HepG2 (cell line): Measurements from ENCODE around the gene UBE2Q1. TPM values are rescaled to one million over a fixed set of nuclear protein-coding genes. Genes with fewer than 3 reads are reported as not detected.

ENCODE experiments used
- ATAC-seq: fragments of 200-7000 bp; cut with Tn5 transposase; 3 replicates; pipeline ENCODE4 v1.9.1; 2020; ENCODE audit warnings: mild to moderate bottlenecking, moderate library complexity
- BruUV-seq: library from RNA; stranded (reverse); fragments of 400-500 nt; replicated peaks from 2 replicates; lab custom pipeline; 2021; lab: Mats Ljungman, UMichigan
- CTCF ChIA-PET: fragments of 300-600 bp; formaldehyde crosslinking; extraction: SDS; loops from one replicate; lab custom pipeline; 2021; ENCODE audit warnings: low total read pairs, inconsistent platforms, low intra/inter-chr PET ratio; lab: Yijun Ruan, JAX
- POLR2A ChIA-PET: fragments of 350-600 bp; sonication (Branson Sonifier 250); formaldehyde crosslinking; loops from one replicate; lab custom pipeline; 2020; ENCODE audit warnings: antibody characterized with exemption, inconsistent platforms; lab: Yijun Ruan, JAX
- DNase-seq: peaks from one replicate; pipeline ENCODE4 v3.0.0-alpha.2; 2015; ENCODE audit warnings: low spot score
- FAIRE-seq: peaks from 3 replicates; lab custom pipeline; 2011; peaks lifted over from hg19 to GRCh38; lab: Jason Lieb, UNC
- H2AFZ ChIP-seq: one replicate; pipeline ENCODE4 v1.6.1; 2011; ENCODE audit warnings: low read length, inconsistent platforms
- H3K27ac ChIP-seq: fragments of 300-600 bp; 3 replicates; pipeline ENCODE4 v1.8.0; 2011; ENCODE audit warnings: mixed run types, mild to moderate bottlenecking, mixed read lengths, low read length, inconsistent platforms; ENCODE audit not compliant: insufficient read depth; ENCODE audit errors: extremely low read length
- H3K27me3 ChIP-seq, 2 experiments: fragments of 200-600 bp in 1 of 2; 2 replicates in 1 of 2; 3 replicates in 1 of 2; pipeline versions ENCODE4 v1.6.0 to v1.8.0; 2011; ENCODE audit warnings: low read length in 2 of 2, mild to moderate bottlenecking in 2 of 2, moderate library complexity in 2 of 2, inconsistent platforms in 1 of 2; ENCODE audit not compliant: insufficient read depth in 2 of 2, control insufficient read depth in 1 of 2
- H3K36me3 ChIP-seq, 2 experiments: fragments of 200-600 bp in 1 of 2; replicated peaks in 1 of 2; 2 replicates in 1 of 2; 3 replicates in 1 of 2; pipeline versions ENCODE4 v1.5.1 to v1.8.0; 2011; ENCODE audit warnings: low read length in 2 of 2, inconsistent platforms in 1 of 2; ENCODE audit not compliant: insufficient read depth in 2 of 2, control insufficient read depth in 1 of 2
- H3K4me1 ChIP-seq: 2 replicates; pipeline ENCODE4 v1.5.1; 2012; ENCODE audit warnings: low read length, inconsistent platforms; ENCODE audit not compliant: insufficient read depth
- H3K4me2 ChIP-seq: 2 replicates; pipeline ENCODE4 v1.6.0; 2011; ENCODE audit warnings: low read depth, low read length, inconsistent platforms
- H3K4me3 ChIP-seq, 3 experiments: fragments of 200-600 bp in 1 of 3; sonication (generic), shearing (Covaris generic) in 1 of 3; replicated peaks in 1 of 3; 2 replicates each; pipeline ENCODE4 v1.5.1; 2011 to 2016; ENCODE audit warnings: low read length in 3 of 3, inconsistent platforms in 2 of 3, low read depth in 2 of 3, mild to moderate bottlenecking in 2 of 3, control low read depth in 1 of 3, mixed read lengths in 1 of 3; ENCODE audit not compliant: insufficient read depth in 1 of 3
- H3K79me2 ChIP-seq: one replicate; pipeline ENCODE4 v1.6.1; 2011; ENCODE audit warnings: low read length, inconsistent platforms; ENCODE audit not compliant: insufficient read depth
- H3K9ac ChIP-seq: 2 replicates; pipeline ENCODE4 v1.6.0; 2011; ENCODE audit warnings: mild to moderate bottlenecking, low read depth, low read length, inconsistent platforms; ENCODE audit not compliant: insufficient read depth
- H3K9me3 ChIP-seq: 2 replicates; pipeline ENCODE4 v1.5.1; 2012; ENCODE audit warnings: mild to moderate bottlenecking, low read length
- H4K20me1 ChIP-seq: 2 replicates; pipeline ENCODE4 v1.6.0; 2011; ENCODE audit warnings: inconsistent platforms, mild to moderate bottlenecking, low read length, moderate library complexity; ENCODE audit not compliant: insufficient read depth
- FOSL2 ChIP-seq: sonication (generic); formaldehyde crosslinking; IDR thresholded peaks from 2 replicates; pipeline ENCODE4 v1.4.0; 2020; ENCODE audit warnings: missing genetic modification reagents
- FOXK1 ChIP-seq: sonication (generic); formaldehyde crosslinking; IDR thresholded peaks from 2 replicates; pipeline ENCODE4 v1.4.0; 2020; ENCODE audit warnings: low read depth, missing genetic modification reagents, borderline replicate concordance
- KDM2A ChIP-seq: sonication (generic); formaldehyde crosslinking; IDR thresholded peaks from 2 replicates; pipeline ENCODE4 v1.4.0; 2020; ENCODE audit warnings: low read depth, missing genetic modification reagents, borderline replicate concordance
- RAD21 ChIP-seq: fragments of 450-650 bp; formaldehyde crosslinking; IDR thresholded peaks from 2 replicates; pipeline ENCODE4 v1.5.0; 2020; ENCODE audit warnings: mild to moderate bottlenecking
- SMC3 ChIP-seq: IDR thresholded peaks from 2 replicates; pipeline ENCODE4 v1.6.1; 2011; ENCODE audit warnings: low read length, improper control_type of control experiment
- SNAI1 ChIP-seq: sonication (generic); formaldehyde crosslinking; IDR thresholded peaks from 2 replicates; pipeline ENCODE4 v1.5.0; 2020; ENCODE audit warnings: mild to moderate bottlenecking, missing genetic modification reagents, borderline replicate concordance
- STAG1 ChIP-seq: sonication (generic); formaldehyde crosslinking; IDR thresholded peaks from 2 replicates; pipeline ENCODE4 v1.4.0; 2020; ENCODE audit warnings: missing genetic modification reagents
- XRCC5 ChIP-seq: fragments of 200-400 bp; formaldehyde crosslinking; optimal IDR thresholded peaks from 2 replicates; pipeline ENCODE3; 2017; ENCODE audit warnings: mild to moderate bottlenecking, low read length
- ZNF160 ChIP-seq: sonication (generic); formaldehyde crosslinking; IDR thresholded peaks from 2 replicates; pipeline ENCODE4 v1.8.0; 2022; ENCODE audit warnings: mild to moderate bottlenecking, inconsistent platforms, missing genetic modification reagents
- ZNF549 ChIP-seq: sonication (generic); formaldehyde crosslinking; IDR thresholded peaks from 2 replicates; pipeline ENCODE4 v1.5.0; 2020; ENCODE audit warnings: missing genetic modification reagents
- WGBS: methylation state at CpG from one replicate; pipeline ENCODE4 v1.1.6; 2017; ENCODE audit warnings: low lambda C conversion rate; 5-methylcytosine and 5-hydroxymethylcytosine counted together
- in situ Hi-C: cut with HindIII; loops from 2 replicates; pipeline ENCODE4 v1.10.0; 2017; ENCODE audit warnings: low pct_unique_long_range_greater_than_20kb; ENCODE audit not compliant: extremely low pct_ligation_motif_present
- intact Hi-C: fragments of 100-400 bp; cut with micrococcal nuclease; formaldehyde crosslinking; loops from one replicate; pipeline ENCODE4 v1.10.0; 2022; ENCODE audit not compliant: unreplicated experiment
- polyA plus RNA-seq, 8 experiments: library from polyadenylated mRNA; depleted of rRNA in 3 of 8; stranded (reverse) in 7 of 8; unstranded in 1 of 8; fragments of >200 nt; fragmentation: Illumina TruSeq in 4 of 8; extraction: Trizol in 4 of 8; gene quantifications; 2 replicates each; pipeline versions ENCODE4 v1.2.1 to v1.2.3, GENCODE V29; 2011 to 2016; ENCODE audit warnings: low read depth in 4 of 8, missing spikeins in 1 of 8, mixed read lengths in 1 of 8; ENCODE audit not compliant: insufficient read depth in 1 of 8
- total RNA-seq, 5 experiments: library from RNA; depleted of rRNA; stranded (reverse); fragments of >200 nt; fragmentation: Illumina TruSeq; extraction: Trizol; gene quantifications; 2 replicates each; pipeline ENCODE4 v1.2.3, GENCODE V29; 2016; ENCODE audit warnings: low read depth in 1 of 5
- TF ChIP-seq, protein P1 (sequence below): sonication (generic); formaldehyde crosslinking; IDR thresholded peaks from 2 replicates; pipeline ENCODE4 v1.8.1; 2022; ENCODE audit warnings: low read depth, mild to moderate bottlenecking, missing genetic modification reagents
- TF ChIP-seq, protein P2 (sequence below): sonication (generic); formaldehyde crosslinking; IDR thresholded peaks from 2 replicates; pipeline ENCODE4 v1.5.1; 2020; ENCODE audit warnings: missing genetic modification reagents, mild to moderate bottlenecking, borderline replicate concordance
- TF ChIP-seq, protein P3 (sequence below): sonication (generic); formaldehyde crosslinking; IDR thresholded peaks from 2 replicates; pipeline ENCODE4 v1.5.0; 2020; ENCODE audit warnings: mild to moderate bottlenecking, missing genetic modification reagents
- TF ChIP-seq, protein P4 (sequence below): sonication (generic); formaldehyde crosslinking; IDR thresholded peaks from 2 replicates; pipeline ENCODE4 v1.5.0; 2020; ENCODE audit warnings: mild to moderate bottlenecking, missing genetic modification reagents, moderate library complexity

The UBE2Q1 gene
- total and polyA plus RNA-seq, 2 of the 13 experiments (the other 11 are each of a cell fraction or from before 2014, with no cell fraction given): 11.7 to 41.7 TPM

DNA sequence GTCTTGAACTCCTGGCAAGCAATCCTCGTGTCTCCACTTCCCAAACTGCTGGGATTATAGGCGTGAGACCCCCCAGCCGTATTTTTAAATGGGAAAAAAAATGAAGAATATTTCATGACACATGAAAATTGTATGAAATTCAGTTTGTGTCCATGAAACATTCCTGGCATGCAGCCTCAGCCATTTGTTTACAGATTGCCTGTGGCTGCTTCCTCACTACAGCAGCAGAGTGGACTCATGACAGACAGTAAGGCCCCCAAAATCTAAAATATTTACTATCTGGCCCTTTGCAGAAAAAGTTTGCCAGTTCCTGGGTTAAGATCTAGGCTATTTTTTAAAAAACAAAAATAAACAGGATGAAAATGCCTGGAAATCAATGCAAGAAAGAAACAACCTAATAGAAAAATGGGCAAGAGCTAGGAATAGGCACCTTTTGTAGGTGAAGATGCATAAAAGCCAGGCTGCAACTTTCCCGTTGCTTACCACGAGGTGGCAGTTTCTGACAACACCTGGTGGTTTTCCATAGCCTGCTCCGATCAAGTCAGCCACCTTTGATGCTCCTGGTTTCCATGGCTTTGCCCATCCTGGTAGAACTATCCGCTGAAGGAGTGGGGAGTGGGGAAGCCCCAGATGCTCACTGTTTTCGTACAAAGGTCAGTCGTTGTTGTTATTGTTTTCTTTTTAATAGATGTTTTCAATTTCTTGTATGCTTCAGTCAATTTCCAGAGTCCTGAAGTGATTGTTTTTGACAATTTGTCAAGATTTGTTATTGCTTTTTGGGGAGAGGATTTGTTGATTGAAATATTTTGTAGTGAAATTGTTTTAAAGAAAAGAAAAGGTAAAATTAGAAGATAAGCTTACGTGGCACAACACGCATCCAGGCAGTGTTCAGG is 24.3 kb downstream of the UBE2Q1 start:
- intact Hi-C loops (loop anchor here (1.0 kb wide), 2 partner anchors 12 to 344 kb away; no protein-coding TSS in a partner anchor), in situ Hi-C loops (no loop called here)
- no peak overlapping the region for H2AFZ ChIP-seq
- no peaks in the 10 kb centered on the region for H3K79me2 ChIP-seq
- no peak overlapping the region for H3K27ac ChIP-seq
- WGBS: 24% methylated on average over 10 of the region's 11 CpGs
- peak; percentile 82 for ATAC-seq
- H3K9me3 ChIP-seq: no peaks in the 10 kb centered on the region
- H4K20me1 ChIP-seq: no peaks in the 10 kb centered on the region
- H3K4me2 ChIP-seq: no peak overlapping the region
- peak; percentile 59 for DNase-seq
- CTCF ChIA-PET: interaction anchor here (1.8 kb wide), 1 partner anchor 12 kb away, joined by 22 read pairs; no protein-coding TSS in a partner anchor
- H3K9ac ChIP-seq: no peak overlapping the region
- H3K4me1 ChIP-seq: no peaks in the 10 kb centered on the region
- H3K4me3 ChIP-seq: no peak overlapping the region
- BruUV-seq: no TSS peak
- POLR2A ChIA-PET: no interaction called here
- peak; percentile 89 for FAIRE-seq
- H3K36me3 ChIP-seq: no peaks in the 10 kb centered on the region
- H3K27me3 ChIP-seq: no peaks in the 10 kb centered on the region
- TF ChIP-seq SMC3 (peak; percentile 87), ZNF549 (CRISPR knock-in tag) (no peak), SNAI1 (CRISPR knock-in tag) (no peak), RAD21 (CRISPR knock-in tag) (peak; percentile 49; the same call in 1 of the 2 replicates), XRCC5 (no peak), ZNF160 (CRISPR knock-in tag) (no peak), FOXK1 (0 out of 2 replicates have a peak, but pooled peaks have one; percentile 30), STAG1 (peak; percentile 74), KDM2A (CRISPR knock-in tag) (peak; percentile 29; the same call in 1 of the 2 replicates), FOSL2 (CRISPR knock-in tag) (no peak)
- TF ChIP-seq, protein P1, sequence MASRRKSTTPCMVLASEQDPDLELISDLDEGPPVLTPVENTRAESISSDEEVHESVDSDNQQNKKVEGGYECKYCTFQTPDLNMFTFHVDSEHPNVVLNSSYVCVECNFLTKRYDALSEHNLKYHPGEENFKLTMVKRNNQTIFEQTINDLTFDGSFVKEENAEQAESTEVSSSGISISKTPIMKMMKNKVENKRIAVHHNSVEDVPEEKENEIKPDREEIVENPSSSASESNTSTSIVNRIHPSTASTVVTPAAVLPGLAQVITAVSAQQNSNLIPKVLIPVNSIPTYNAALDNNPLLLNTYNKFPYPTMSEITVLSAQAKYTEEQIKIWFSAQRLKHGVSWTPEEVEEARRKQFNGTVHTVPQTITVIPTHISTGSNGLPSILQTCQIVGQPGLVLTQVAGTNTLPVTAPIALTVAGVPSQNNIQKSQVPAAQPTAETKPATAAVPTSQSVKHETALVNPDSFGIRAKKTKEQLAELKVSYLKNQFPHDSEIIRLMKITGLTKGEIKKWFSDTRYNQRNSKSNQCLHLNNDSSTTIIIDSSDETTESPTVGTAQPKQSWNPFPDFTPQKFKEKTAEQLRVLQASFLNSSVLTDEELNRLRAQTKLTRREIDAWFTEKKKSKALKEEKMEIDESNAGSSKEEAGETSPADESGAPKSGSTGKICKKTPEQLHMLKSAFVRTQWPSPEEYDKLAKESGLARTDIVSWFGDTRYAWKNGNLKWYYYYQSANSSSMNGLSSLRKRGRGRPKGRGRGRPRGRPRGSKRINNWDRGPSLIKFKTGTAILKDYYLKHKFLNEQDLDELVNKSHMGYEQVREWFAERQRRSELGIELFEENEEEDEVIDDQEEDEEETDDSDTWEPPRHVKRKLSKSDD (CRISPR knock-in tag): no peak
- TF ChIP-seq, protein P2, sequence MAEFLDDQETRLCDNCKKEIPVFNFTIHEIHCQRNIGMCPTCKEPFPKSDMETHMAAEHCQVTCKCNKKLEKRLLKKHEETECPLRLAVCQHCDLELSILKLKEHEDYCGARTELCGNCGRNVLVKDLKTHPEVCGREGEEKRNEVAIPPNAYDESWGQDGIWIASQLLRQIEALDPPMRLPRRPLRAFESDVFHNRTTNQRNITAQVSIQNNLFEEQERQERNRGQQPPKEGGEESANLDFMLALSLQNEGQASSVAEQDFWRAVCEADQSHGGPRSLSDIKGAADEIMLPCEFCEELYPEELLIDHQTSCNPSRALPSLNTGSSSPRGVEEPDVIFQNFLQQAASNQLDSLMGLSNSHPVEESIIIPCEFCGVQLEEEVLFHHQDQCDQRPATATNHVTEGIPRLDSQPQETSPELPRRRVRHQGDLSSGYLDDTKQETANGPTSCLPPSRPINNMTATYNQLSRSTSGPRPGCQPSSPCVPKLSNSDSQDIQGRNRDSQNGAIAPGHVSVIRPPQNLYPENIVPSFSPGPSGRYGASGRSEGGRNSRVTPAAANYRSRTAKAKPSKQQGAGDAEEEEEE (CRISPR knock-in tag): no peak
- TF ChIP-seq, protein P3, sequence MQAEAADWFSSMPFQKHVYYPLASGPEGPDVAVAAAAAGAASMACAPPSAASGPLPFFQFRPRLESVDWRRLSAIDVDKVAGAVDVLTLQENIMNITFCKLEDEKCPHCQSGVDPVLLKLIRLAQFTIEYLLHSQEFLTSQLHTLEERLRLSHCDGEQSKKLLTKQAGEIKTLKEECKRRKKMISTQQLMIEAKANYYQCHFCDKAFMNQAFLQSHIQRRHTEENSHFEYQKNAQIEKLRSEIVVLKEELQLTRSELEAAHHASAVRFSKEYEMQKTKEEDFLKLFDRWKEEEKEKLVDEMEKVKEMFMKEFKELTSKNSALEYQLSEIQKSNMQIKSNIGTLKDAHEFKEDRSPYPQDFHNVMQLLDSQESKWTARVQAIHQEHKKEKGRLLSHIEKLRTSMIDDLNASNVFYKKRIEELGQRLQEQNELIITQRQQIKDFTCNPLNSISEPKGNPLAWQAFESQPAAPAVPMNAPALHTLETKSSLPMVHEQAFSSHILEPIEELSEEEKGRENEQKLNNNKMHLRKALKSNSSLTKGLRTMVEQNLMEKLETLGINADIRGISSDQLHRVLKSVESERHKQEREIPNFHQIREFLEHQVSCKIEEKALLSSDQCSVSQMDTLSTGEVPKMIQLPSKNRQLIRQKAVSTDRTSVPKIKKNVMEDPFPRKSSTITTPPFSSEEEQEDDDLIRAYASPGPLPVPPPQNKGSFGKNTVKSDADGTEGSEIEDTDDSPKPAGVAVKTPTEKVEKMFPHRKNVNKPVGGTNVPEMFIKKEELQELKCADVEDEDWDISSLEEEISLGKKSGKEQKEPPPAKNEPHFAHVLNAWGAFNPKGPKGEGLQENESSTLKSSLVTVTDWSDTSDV (CRISPR knock-in tag): no peak
- TF ChIP-seq, protein P4, sequence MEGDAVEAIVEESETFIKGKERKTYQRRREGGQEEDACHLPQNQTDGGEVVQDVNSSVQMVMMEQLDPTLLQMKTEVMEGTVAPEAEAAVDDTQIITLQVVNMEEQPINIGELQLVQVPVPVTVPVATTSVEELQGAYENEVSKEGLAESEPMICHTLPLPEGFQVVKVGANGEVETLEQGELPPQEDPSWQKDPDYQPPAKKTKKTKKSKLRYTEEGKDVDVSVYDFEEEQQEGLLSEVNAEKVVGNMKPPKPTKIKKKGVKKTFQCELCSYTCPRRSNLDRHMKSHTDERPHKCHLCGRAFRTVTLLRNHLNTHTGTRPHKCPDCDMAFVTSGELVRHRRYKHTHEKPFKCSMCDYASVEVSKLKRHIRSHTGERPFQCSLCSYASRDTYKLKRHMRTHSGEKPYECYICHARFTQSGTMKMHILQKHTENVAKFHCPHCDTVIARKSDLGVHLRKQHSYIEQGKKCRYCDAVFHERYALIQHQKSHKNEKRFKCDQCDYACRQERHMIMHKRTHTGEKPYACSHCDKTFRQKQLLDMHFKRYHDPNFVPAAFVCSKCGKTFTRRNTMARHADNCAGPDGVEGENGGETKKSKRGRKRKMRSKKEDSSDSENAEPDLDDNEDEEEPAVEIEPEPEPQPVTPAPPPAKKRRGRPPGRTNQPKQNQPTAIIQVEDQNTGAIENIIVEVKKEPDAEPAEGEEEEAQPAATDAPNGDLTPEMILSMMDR (CRISPR knock-in tag): peak; percentile 81
